Measurements from ENCODE around the gene CATSPERB.
"Not testable (repeated sequence)": the region's sequence is repeated elsewhere in the genome, so short reads cannot be mapped to it uniquely, and the experiment has no call there.

Gene CATSPERB

DNA sequence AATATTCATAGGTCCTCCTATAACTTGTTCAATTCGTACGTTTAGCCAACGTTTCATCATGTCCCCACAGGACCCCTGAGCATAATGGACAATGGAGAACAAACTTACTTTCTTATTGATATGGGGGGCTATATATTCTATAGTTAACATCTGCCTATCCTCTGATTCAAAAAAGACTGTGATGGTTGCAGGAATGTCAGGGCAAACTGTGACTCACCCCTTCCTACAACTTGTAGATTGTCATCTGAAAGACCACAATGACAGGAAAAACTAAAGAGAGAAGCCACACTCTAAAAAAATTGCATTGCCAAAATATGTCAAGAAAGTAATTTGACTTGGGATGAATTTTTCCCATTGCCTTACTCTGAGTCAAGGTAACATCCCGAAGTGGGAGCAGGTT lies 50.8 kb downstream of the CATSPERB start:
- H3K4me3 ChIP-seq (replicated peaks in 1 of 2; ENCODE audit: low read depth in 2 of 2, low read length in 2 of 2): no peak overlapping the region
- DNase-seq (ENCODE audit: low read depth in 2 of 2): no peak
- no peak for TF ChIP-seq CTCF (IDR thresholded peaks at IDR 0.05; ENCODE audit: low read depth, low read length)

- no peak overlapping the region for H3K4me3 ChIP-seq (replicated peaks in 1 of 2; ENCODE audit: low read depth in 2 of 2, low read length in 2 of 2)
- no peak for TF ChIP-seq CTCF (IDR thresholded peaks at IDR 0.05; ENCODE audit: low read depth, low read length)
- no peak for DNase-seq (ENCODE audit: low read depth in 2 of 2)
These were observed 52.6 kb downstream of the CATSPERB start for GRCh38 chr14:91679273-91679672.

DNA sequence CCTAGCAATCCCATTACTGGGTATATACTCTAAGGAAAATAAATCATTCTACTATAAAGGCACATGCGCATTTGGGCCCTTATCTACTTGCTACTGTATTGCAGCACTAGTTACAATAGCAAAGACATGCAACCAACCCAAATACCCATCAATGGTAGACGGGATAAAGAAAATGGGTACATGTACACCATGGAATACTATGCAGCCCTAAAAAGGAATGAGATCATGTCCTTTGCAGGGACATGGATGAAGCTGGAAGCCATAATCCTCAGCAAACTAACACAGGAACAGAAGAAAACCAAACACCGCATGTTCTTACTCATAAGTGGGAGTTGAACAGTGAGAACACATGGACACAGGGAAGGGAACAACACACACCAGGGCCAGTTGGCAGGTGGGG lies 54.2 kb downstream of the CATSPERB start:
- not testable (repeated sequence) for DNase-seq (ENCODE audit: low read depth in 2 of 2); H3K4me3 ChIP-seq (replicated peaks in 1 of 2; ENCODE audit: low read depth in 2 of 2, low read length in 2 of 2)

GRCh38 chr14:91674911-91675310 lies 57.0 kb downstream of the CATSPERB start:
- TF ChIP-seq CTCF (IDR thresholded peaks at IDR 0.05; ENCODE audit: low read depth, low read length): no peak
- H3K4me3 ChIP-seq (replicated peaks in 1 of 2; ENCODE audit: low read depth in 2 of 2, low read length in 2 of 2): no peak overlapping the region
- DNase-seq (ENCODE audit: low read depth in 2 of 2): no peak

DNA sequence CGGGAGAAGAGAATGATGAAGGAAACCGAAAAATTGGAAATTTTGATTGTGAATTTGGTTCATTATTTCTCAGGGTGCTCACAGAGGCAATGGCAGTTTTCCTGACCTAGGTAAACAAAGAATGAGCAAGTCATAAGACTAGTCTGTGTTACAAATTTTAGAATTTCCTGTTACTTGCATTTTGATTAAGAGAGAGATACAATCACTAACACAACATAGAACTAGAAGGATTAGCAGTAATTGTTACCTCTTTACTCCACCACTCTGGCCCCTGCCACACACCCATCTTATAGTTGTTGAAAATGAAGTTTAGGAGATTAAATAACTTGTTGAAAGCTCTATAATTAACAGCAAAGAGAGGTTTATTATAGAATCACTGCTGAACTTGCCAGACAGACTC lies 62.0 kb downstream of the CATSPERB start:
- no peak overlapping the region for H3K4me3 ChIP-seq (replicated peaks in 1 of 2; ENCODE audit: low read depth in 2 of 2, low read length in 2 of 2)
- no peak for TF ChIP-seq CTCF (IDR thresholded peaks at IDR 0.05; ENCODE audit: low read depth, low read length)
- no peak for DNase-seq (ENCODE audit: low read depth in 2 of 2)

DNA sequence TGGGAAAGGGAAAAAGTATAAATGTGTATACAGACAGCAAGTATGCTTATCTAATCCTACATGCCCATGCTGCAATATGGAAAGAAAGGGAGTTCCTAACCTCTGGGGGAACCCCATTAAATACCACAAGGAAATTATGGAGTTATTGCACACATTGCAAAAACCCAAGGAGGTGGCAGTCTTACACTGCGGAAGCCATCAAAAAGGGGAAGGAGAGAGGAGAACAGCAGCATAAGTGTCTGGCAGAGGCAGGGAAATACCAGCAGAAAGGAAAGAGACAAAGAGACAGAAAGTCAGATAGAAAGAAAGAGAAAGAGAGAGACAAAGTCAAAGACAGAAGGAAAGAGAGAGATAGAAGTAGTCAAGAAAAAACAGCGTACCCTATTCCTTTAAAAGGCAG lies 64.8 kb downstream of the CATSPERB start:
- not testable (repeated sequence) for H3K4me3 ChIP-seq (replicated peaks in 1 of 2; ENCODE audit: low read depth in 2 of 2, low read length in 2 of 2)

GRCh38 chr14:91660790-91661189 lies 71.1 kb downstream of the CATSPERB start:
- no peak for TF ChIP-seq CTCF (IDR thresholded peaks at IDR 0.05; ENCODE audit: low read depth, low read length)
- no peak for DNase-seq (ENCODE audit: low read depth in 2 of 2)
- H3K4me3 ChIP-seq (replicated peaks in 1 of 2; ENCODE audit: low read depth in 2 of 2, low read length in 2 of 2): no peak overlapping the region

More for the DNA sequence above, 64.8 kb downstream of the CATSPERB start:
- DNase-seq (ENCODE audit: low read depth in 2 of 2): not testable (repeated sequence)

DNA sequence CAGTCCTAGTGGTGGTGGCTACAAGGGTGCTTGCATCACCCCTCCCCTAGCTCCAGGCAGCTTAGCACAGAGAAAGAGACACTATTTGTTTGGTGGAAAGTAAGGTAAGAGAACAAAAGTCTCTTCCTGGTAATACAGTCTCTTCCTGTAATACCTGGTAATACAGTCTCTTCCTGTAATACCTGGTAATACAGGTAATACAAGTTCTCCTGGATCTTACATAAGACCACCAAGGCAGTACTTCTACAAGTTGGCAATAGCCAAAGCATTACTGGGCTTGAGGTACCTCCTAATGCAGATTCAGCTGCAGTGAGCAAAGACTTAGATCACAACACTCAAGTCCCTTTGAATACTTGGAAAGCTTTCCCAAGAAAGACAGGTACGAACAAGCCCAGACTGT lies 77.0 kb downstream of the CATSPERB start:
- H3K4me3 ChIP-seq (replicated peaks in 1 of 2; ENCODE audit: low read depth in 2 of 2, low read length in 2 of 2): no peak overlapping the region
- DNase-seq (ENCODE audit: low read depth in 2 of 2): no peak
- TF ChIP-seq CTCF (IDR thresholded peaks at IDR 0.05; ENCODE audit: low read depth, low read length): no peak

All from cardiac fibroblast (primary cell).